Neural cell (in vitro differentiated cells): ENCODE results near the gene DOCK8. TPM values are rescaled to one million over a fixed set of nuclear protein-coding genes. Genes with fewer than 3 reads are reported as not detected.

Source experiments
- H2AFZ ChIP-seq: fragments of 200-600, 300-800 bp; sonication (generic), shearing (Covaris generic); 2 replicates; pipeline ENCODE4 v1.6.0; 2014; ENCODE audit warnings: low read depth, mild to moderate bottlenecking, antibody characterized with exemption, low read length, moderate library complexity
- H3F3A ChIP-seq: fragments of 200-600 bp; shearing (Covaris generic); 2 replicates; pipeline ENCODE4 v1.6.1; 2016; ENCODE audit warnings: mild to moderate bottlenecking, moderate library complexity, mixed read lengths, antibody characterized with exemption, low read length; ENCODE audit not compliant: insufficient read depth, poor library complexity, severe bottlenecking
- H3K27ac ChIP-seq: fragments of 200-600, 300-800 bp; sonication (generic), shearing (Covaris generic); 2 replicates; pipeline ENCODE4 v1.5.1; 2014; ENCODE audit warnings: mild to moderate bottlenecking, low read length, moderate library complexity
- H3K27me3 ChIP-seq: fragments of 300-800, 200-600 bp; sonication (generic), shearing (Covaris generic); 2 replicates; pipeline ENCODE4 v1.6.0; 2014; ENCODE audit warnings: mild to moderate bottlenecking, low read depth, low read length, moderate library complexity; ENCODE audit not compliant: insufficient read depth
- H3K36me3 ChIP-seq: fragments of 300-800, 200-600 bp; sonication (generic), shearing (Covaris generic); 2 replicates; pipeline ENCODE4 v1.5.1; 2014; ENCODE audit warnings: mild to moderate bottlenecking, antibody characterized with exemption, low read length, moderate library complexity; ENCODE audit not compliant: insufficient read depth
- H3K4me2 ChIP-seq: fragments of 300-800, 200-600 bp; sonication (generic), shearing (Covaris generic); 2 replicates; pipeline ENCODE4 v1.6.0; 2014; ENCODE audit warnings: mild to moderate bottlenecking, low read length
- H3K4me3 ChIP-seq: fragments of 300-800, 200-600 bp; sonication (generic), shearing (Covaris generic); 2 replicates; pipeline ENCODE4 v1.5.1; 2014; ENCODE audit warnings: mild to moderate bottlenecking, low read length, moderate library complexity
- H3K79me2 ChIP-seq: fragments of 200-600 bp; shearing (Covaris generic); replicated peaks from 2 replicates; pipeline ENCODE4 v1.6.0; 2014; ENCODE audit warnings: mild to moderate bottlenecking, low read length, moderate library complexity; ENCODE audit not compliant: insufficient read depth
- H3K9ac ChIP-seq: fragments of 300-800, 200-600 bp; sonication (generic), shearing (Covaris generic); 2 replicates; pipeline ENCODE4 v1.6.1; 2016; ENCODE audit warnings: mild to moderate bottlenecking, low read length, mixed read lengths
- H3K9me2 ChIP-seq: fragments of 200-600 bp; shearing (Covaris generic); 2 replicates; pipeline ENCODE4 v1.6.1; 2016; ENCODE audit warnings: mild to moderate bottlenecking, low read length, mixed read lengths; ENCODE audit not compliant: insufficient read depth
- H3K9me3 ChIP-seq: fragments of 200-600, 300-800 bp; sonication (generic), shearing (Covaris generic); 2 replicates; pipeline ENCODE4 v1.6.1; 2016; ENCODE audit warnings: mild to moderate bottlenecking, mixed run types, low read length, moderate library complexity, mixed read lengths
- H4K20me1 ChIP-seq: fragments of 200-600 bp; shearing (Covaris generic); 2 replicates; pipeline ENCODE4 v1.6.1; 2016; ENCODE audit warnings: mild to moderate bottlenecking, mixed run types; ENCODE audit not compliant: insufficient read depth
- CTCF ChIP-seq: fragments of 450-650 bp; IDR thresholded peaks from 2 replicates; pipeline ENCODE4 v1.5.1; 2014; ENCODE audit warnings: antibody characterized with exemption, mild to moderate bottlenecking, moderate library complexity; ENCODE audit not compliant: poor library complexity, severe bottlenecking
- EP300 ChIP-seq: fragments of 450-650 bp; conservative IDR thresholded peaks from 2 replicates; pipeline ENCODE4 v1.6.1; 2014; ENCODE audit warnings: antibody characterized with exemption, mild to moderate bottlenecking, moderate library complexity; ENCODE audit not compliant: poor library complexity, severe bottlenecking
- RAD21 ChIP-seq: fragments of 450-650 bp; conservative IDR thresholded peaks from 2 replicates; pipeline ENCODE4 v1.6.1; 2014; ENCODE audit warnings: antibody characterized with exemption, mild to moderate bottlenecking, moderate library complexity
- REST ChIP-seq: IDR thresholded peaks from 2 replicates; pipeline ENCODE4 v1.6.1; 2012; ENCODE audit warnings: borderline replicate concordance
- SMC3 ChIP-seq: fragments of 450-650 bp; conservative IDR thresholded peaks from 2 replicates; pipeline ENCODE4 v1.6.1; 2014; ENCODE audit warnings: antibody characterized with exemption, mild to moderate bottlenecking, moderate library complexity; ENCODE audit not compliant: poor library complexity
- TAF1 ChIP-seq: IDR thresholded peaks from 2 replicates; pipeline ENCODE4 v1.6.1; 2012; ENCODE audit warnings: low read depth
- polyA plus RNA-seq: library from polyadenylated mRNA; depleted of rRNA; stranded (reverse); fragments of >200 nt; gene quantifications from 2 replicates; pipeline ENCODE4 v1.2.3, GENCODE V29; 2014

Gene DOCK8
- polyA plus RNA-seq, 1 donor from 2014 or later: not detected

- Histone ChIP-seq H3K36me3 (no peaks in the 10 kb centered on the region), H4K20me1 (no peaks in the 10 kb centered on the region), H3K4me3 (no peak overlapping the region), H3F3A (no peaks in the 10 kb centered on the region), H3K9me3 (no peaks in the 10 kb centered on the region), H3K79me2 (no peaks in the 10 kb centered on the region), H3K9me2 (no peaks in the 10 kb centered on the region), H3K27ac (no peak overlapping the region), H2AFZ (no peak overlapping the region), H3K9ac (no peak overlapping the region), H3K4me2 (no peak overlapping the region), H3K27me3 (no peaks in the 10 kb centered on the region)
- TF ChIP-seq TAF1 (no peak), CTCF (no peak), REST (no peak), EP300 (no peak)
Measured at GRCh38 chr9:437574-438001, 222.9 kb downstream of the DOCK8 start.

GRCh38 chr9:438066-438465 is 223.4 kb downstream of the DOCK8 start:
- Histone ChIP-seq H3K9me3 (no peaks in the 10 kb centered on the region), H3K36me3 (no peaks in the 10 kb centered on the region), H4K20me1 (no peaks in the 10 kb centered on the region), H3K4me2 (no peak overlapping the region), H3K27me3 (no peaks in the 10 kb centered on the region), H3K4me3 (no peak overlapping the region), H3F3A (no peaks in the 10 kb centered on the region), H3K27ac (no peak overlapping the region), H2AFZ (no peak overlapping the region), H3K79me2 (no peaks in the 10 kb centered on the region), H3K9me2 (no peaks in the 10 kb centered on the region), H3K9ac (no peak overlapping the region)
- TF ChIP-seq RAD21 (no peak), CTCF (no peak), SMC3 (no peak), REST (no peak), EP300 (no peak), TAF1 (no peak)
